Measurements from ENCODE around the gene KIAA1671.

Gene KIAA1671

DNA sequence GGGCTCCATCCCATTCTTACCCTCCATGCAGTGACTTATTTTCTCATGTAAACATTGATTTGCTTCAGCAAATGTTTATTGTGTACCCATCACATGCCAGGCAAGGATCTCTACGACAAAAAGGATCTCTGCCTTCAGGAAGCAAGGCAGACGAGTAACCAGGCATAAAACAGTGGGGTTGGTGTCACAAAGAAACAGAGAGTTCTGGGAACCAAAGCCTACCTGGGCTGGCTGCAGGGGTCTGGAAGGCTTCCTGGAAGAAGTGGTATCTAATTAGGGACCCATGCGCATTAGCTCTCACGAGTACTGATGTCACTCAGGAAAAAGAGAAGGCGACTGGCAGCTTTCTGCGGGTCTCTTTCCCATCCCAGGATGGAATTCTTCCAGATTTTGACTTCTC, 44.5 kb downstream of the KIAA1671 start:
- Histone ChIP-seq H3K14ac (ENCODE audit: low read length) (no peak overlapping the region), H3K4me3 (ENCODE audit: low read depth, low read length) (no peak overlapping the region), H3K23ac (ENCODE audit: low read length) (no peak overlapping the region), H2AK5ac (ENCODE audit: low read length) (no peak overlapping the region), H3K36me3 (ENCODE audit: control insufficient read depth in 1 of 2, insufficient read depth in 2 of 2, low read length in 2 of 2) (no peaks in the 10 kb centered on the region), H3K4me1 (ENCODE audit: control insufficient read depth in 1 of 2, insufficient read depth in 2 of 2, low read length in 2 of 2) (peaks cover 18 to 19% of the 10 kb centered on the region in 2 experiments), H2AFZ (ENCODE audit: insufficient read depth, low read length, poor library complexity) (no peak overlapping the region), H2BK5ac (ENCODE audit: low read depth, low read length, poor library complexity) (peak overlapping the region; percentile 15), H4K91ac (ENCODE audit: low read depth, low read length) (peak overlapping the region; percentile 63), H2BK120ac (ENCODE audit: insufficient read depth, low read length, poor library complexity) (no peak overlapping the region), H4K12ac (ENCODE audit: low read depth, low read length) (no peak overlapping the region), H3K27me3 (ENCODE audit: insufficient read depth, low read length) (no peaks in the 10 kb centered on the region), H3K9ac (ENCODE audit: low read length) (no peak overlapping the region), H2BK12ac (ENCODE audit: low read length) (peak overlapping the region; percentile 1), H3K18ac (ENCODE audit: low read length) (no peak overlapping the region), H3K79me2 (ENCODE audit: control insufficient read depth, insufficient read depth, low read length, poor library complexity) (no peaks in the 10 kb centered on the region), H3K4ac (ENCODE audit: low read depth, low read length) (no peak overlapping the region), H3K4me2 (ENCODE audit: low read length) (peak overlapping the region; percentile 34), H3K27ac (ENCODE audit: low read depth, low read length) (peak overlapping the region; percentile 36), H3K79me1 (ENCODE audit: low read length) (no peaks in the 10 kb centered on the region), H3K9me3 (ENCODE audit: insufficient read depth, low read depth, low read length) (peaks cover 2% of the 10 kb centered on the region), H4K8ac (ENCODE audit: low read depth, low read length) (no peak overlapping the region)
- DNase-seq: no peak
- no CpG with 5 or more reads among the region's 6 CpGs for WGBS (ENCODE audit: extremely low coverage, insufficient coverage, insufficient read length)

- no peak overlapping the region for H2AK5ac ChIP-seq (ENCODE audit: low read length)
- no peak overlapping the region for H2BK12ac ChIP-seq (ENCODE audit: low read length)
- H3K79me1 ChIP-seq (ENCODE audit: low read length): no peaks in the 10 kb centered on the region
- peak; percentile 88 to 96 for DNase-seq
- no peak overlapping the region for H3K4me3 ChIP-seq (ENCODE audit: low read depth, low read length)
- H3K23ac ChIP-seq (ENCODE audit: low read length): no peak overlapping the region
- H3K79me2 ChIP-seq (ENCODE audit: control insufficient read depth, insufficient read depth, low read length, poor library complexity): no peaks in the 10 kb centered on the region
- no peak overlapping the region for H3K9ac ChIP-seq (ENCODE audit: low read length)
- no peak overlapping the region for H3K27ac ChIP-seq (ENCODE audit: low read depth, low read length)
- H3K4me1 ChIP-seq (ENCODE audit: control insufficient read depth in 1 of 2, insufficient read depth in 2 of 2, low read length in 2 of 2): peaks cover 17 to 19% of the 10 kb centered on the region in 2 experiments
- H3K27me3 ChIP-seq (ENCODE audit: insufficient read depth, low read length): no peaks in the 10 kb centered on the region
- no peak overlapping the region for H4K12ac ChIP-seq (ENCODE audit: low read depth, low read length)
- no peak overlapping the region for H3K4me2 ChIP-seq (ENCODE audit: low read length)
- no peaks in the 10 kb centered on the region for H3K36me3 ChIP-seq (ENCODE audit: control insufficient read depth in 1 of 2, insufficient read depth in 2 of 2, low read length in 2 of 2)
- H3K9me3 ChIP-seq (ENCODE audit: insufficient read depth, low read depth, low read length): no peaks in the 10 kb centered on the region
- H2BK120ac ChIP-seq (ENCODE audit: insufficient read depth, low read length, poor library complexity): no peak overlapping the region
- no CpG with 5 or more reads among the region's 8 CpGs for WGBS (ENCODE audit: extremely low coverage, insufficient coverage, insufficient read length)
- no peak overlapping the region for H3K18ac ChIP-seq (ENCODE audit: low read length)
- H4K8ac ChIP-seq (ENCODE audit: low read depth, low read length): no peak overlapping the region
- H4K91ac ChIP-seq (ENCODE audit: low read depth, low read length): no peak overlapping the region
- no peak overlapping the region for H3K14ac ChIP-seq (ENCODE audit: low read length)
- H2BK5ac ChIP-seq (ENCODE audit: low read depth, low read length, poor library complexity): no peak overlapping the region
- H3K4ac ChIP-seq (ENCODE audit: low read depth, low read length): no peak overlapping the region
- H2AFZ ChIP-seq (ENCODE audit: insufficient read depth, low read length, poor library complexity): no peak overlapping the region
Measured at GRCh38 chr22:25000686-25001085, 48.2 kb downstream of the KIAA1671 start.

DNA sequence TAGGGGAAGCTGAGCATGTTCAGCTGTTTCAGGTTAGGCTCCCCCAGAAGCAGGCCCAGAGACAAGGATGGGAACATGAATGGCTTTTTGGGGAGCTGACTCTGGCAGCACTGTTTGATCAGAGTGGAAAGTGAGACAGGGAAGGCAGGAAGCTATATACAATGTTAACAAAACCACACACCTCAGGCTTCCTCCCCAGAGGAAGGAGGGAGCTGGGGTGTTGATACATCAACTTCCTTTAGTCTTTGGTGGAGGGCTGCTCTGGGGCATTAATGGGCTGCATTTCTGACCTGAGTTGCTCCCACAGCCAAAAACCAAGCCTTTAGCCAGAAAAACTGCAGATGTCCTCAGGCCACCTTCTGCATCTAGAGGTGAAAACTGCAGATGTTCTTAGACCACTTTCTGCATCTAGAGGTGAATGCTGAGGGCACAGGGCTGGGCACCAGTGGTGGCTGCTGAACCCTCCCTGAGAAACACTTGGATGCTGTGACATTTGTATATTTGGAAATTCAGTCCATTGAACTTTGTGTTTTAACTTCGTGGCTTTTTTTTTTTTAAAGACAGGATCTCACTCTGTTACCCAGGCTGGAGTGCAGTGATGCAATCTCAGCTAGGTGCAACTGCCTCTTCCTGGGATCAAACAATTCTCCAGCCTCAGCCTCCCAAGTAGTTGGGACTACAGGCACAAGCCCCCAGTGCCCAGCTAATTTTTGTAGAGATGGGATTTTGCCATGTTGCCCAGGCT, 49.9 kb downstream of the KIAA1671 start:
- no peak for DNase-seq
- Histone ChIP-seq H3K4ac (ENCODE audit: low read depth, low read length) (no peak overlapping the region), H3K23ac (ENCODE audit: low read length) (no peak overlapping the region), H2BK5ac (ENCODE audit: low read depth, low read length, poor library complexity) (no peak overlapping the region), H3K36me3 (ENCODE audit: control insufficient read depth in 1 of 2, insufficient read depth in 2 of 2, low read length in 2 of 2) (no peaks in the 10 kb centered on the region), H3K4me3 (ENCODE audit: low read depth, low read length) (no peak overlapping the region), H3K4me1 (ENCODE audit: control insufficient read depth in 1 of 2, insufficient read depth in 2 of 2, low read length in 2 of 2) (peaks cover 1 to 3% of the 10 kb centered on the region in 2 experiments), H3K18ac (ENCODE audit: low read length) (no peak overlapping the region), H2BK120ac (ENCODE audit: insufficient read depth, low read length, poor library complexity) (no peak overlapping the region), H4K12ac (ENCODE audit: low read depth, low read length) (no peak overlapping the region), H4K8ac (ENCODE audit: low read depth, low read length) (no peak overlapping the region), H2AK5ac (ENCODE audit: low read length) (no peak overlapping the region), H3K79me1 (ENCODE audit: low read length) (no peaks in the 10 kb centered on the region), H3K27ac (ENCODE audit: low read depth, low read length) (no peak overlapping the region), H2AFZ (ENCODE audit: insufficient read depth, low read length, poor library complexity) (no peak overlapping the region), H2BK12ac (ENCODE audit: low read length) (no peak overlapping the region), H4K91ac (ENCODE audit: low read depth, low read length) (no peak overlapping the region), H3K14ac (ENCODE audit: low read length) (no peak overlapping the region), H3K79me2 (ENCODE audit: control insufficient read depth, insufficient read depth, low read length, poor library complexity) (no peaks in the 10 kb centered on the region), H3K27me3 (ENCODE audit: insufficient read depth, low read length) (no peaks in the 10 kb centered on the region), H3K9ac (ENCODE audit: low read length) (no peak overlapping the region), H3K4me2 (ENCODE audit: low read length) (no peak overlapping the region), H3K9me3 (ENCODE audit: insufficient read depth, low read depth, low read length) (no peaks in the 10 kb centered on the region)
- no CpG with 5 or more reads among the region's 1 CpG for WGBS (ENCODE audit: extremely low coverage, insufficient coverage, insufficient read length)

GRCh38 chr22:25006354-25006753, 53.8 kb downstream of the KIAA1671 start:
- Histone ChIP-seq H2BK5ac (ENCODE audit: low read depth, low read length, poor library complexity) (no peak overlapping the region), H3K27ac (ENCODE audit: low read depth, low read length) (no peak overlapping the region)
- WGBS (ENCODE audit: extremely low coverage, insufficient coverage, insufficient read length): no CpG with 5 or more reads among the region's 4 CpGs

More at GRCh38 chr22:25006354-25006753, 53.8 kb downstream of the KIAA1671 start:
- H2BK120ac ChIP-seq (ENCODE audit: insufficient read depth, low read length, poor library complexity): no peak overlapping the region
- no peak for DNase-seq
- H4K8ac ChIP-seq (ENCODE audit: low read depth, low read length): no peak overlapping the region
- no peak overlapping the region for H3K18ac ChIP-seq (ENCODE audit: low read length)
- H3K36me3 ChIP-seq (ENCODE audit: control insufficient read depth in 1 of 2, insufficient read depth in 2 of 2, low read length in 2 of 2): no peaks in the 10 kb centered on the region
- no peak overlapping the region for H3K23ac ChIP-seq (ENCODE audit: low read length)
- no peak overlapping the region for H2AFZ ChIP-seq (ENCODE audit: insufficient read depth, low read length, poor library complexity)
- H3K4me2 ChIP-seq (ENCODE audit: low read length): no peak overlapping the region
- H3K14ac ChIP-seq (ENCODE audit: low read length): no peak overlapping the region
- H3K4me3 ChIP-seq (ENCODE audit: low read depth, low read length): no peak overlapping the region
- no peak overlapping the region for H4K91ac ChIP-seq (ENCODE audit: low read depth, low read length)
- no peak overlapping the region for H2BK12ac ChIP-seq (ENCODE audit: low read length)
- H3K4ac ChIP-seq (ENCODE audit: low read depth, low read length): no peak overlapping the region
- no peak overlapping the region for H2AK5ac ChIP-seq (ENCODE audit: low read length)
- H3K9ac ChIP-seq (ENCODE audit: low read length): no peak overlapping the region
- H3K79me2 ChIP-seq (ENCODE audit: control insufficient read depth, insufficient read depth, low read length, poor library complexity): no peaks in the 10 kb centered on the region
- no peaks in the 10 kb centered on the region for H3K4me1 ChIP-seq (ENCODE audit: control insufficient read depth in 1 of 2, insufficient read depth in 2 of 2, low read length in 2 of 2)
- no peaks in the 10 kb centered on the region for H3K27me3 ChIP-seq (ENCODE audit: insufficient read depth, low read length)
- H3K79me1 ChIP-seq (ENCODE audit: low read length): no peaks in the 10 kb centered on the region
- no peak overlapping the region for H4K12ac ChIP-seq (ENCODE audit: low read depth, low read length)
- no peaks in the 10 kb centered on the region for H3K9me3 ChIP-seq (ENCODE audit: insufficient read depth, low read depth, low read length)
